A549 treated with RU486 at 1 μM for 4 hours (cell line): ENCODE results near the gene STAT4. TPM values are rescaled to one million over a fixed set of nuclear protein-coding genes. Genes with fewer than 3 reads are reported as not detected.

Experiments
- total RNA-seq: library from RNA; stranded (reverse); fragments of 200-300 nt; extraction: Qiagen RNA extraction; gene quantifications from 5 replicates; pipeline ENCODE4 v1.2.3, GENCODE V29; 2022; ENCODE audit warnings: low read depth

The STAT4 gene
- total RNA-seq = 3.4 to 4.9 TPM (median 4.3 TPM) in 5 replicates

GRCh38 chr2:191150600-191151330 is at the start of gene STAT4:
Gene STAT4, minus strand, starts transcription at chr2:191150994. Its CDS starts 2,791 bp downstream, at chr2:191148203.

GRCh38 chr2:191013932-191014652 is 136.7 kb downstream of the STAT4 start, which contains the start of gene STAT1:
Gene STAT1, minus strand, starts transcription at chr2:191014171. Its CDS starts 4,168 bp downstream, at chr2:191010003.

Other genes with a start within 250 kb of the STAT4 start
- gene STAT1, start 136.8 kb downstream of the STAT4 start, total RNA-seq = 54.1 to 67.8 TPM (median 65.1 TPM) in 5 replicates
- gene MYO1B, start 94.4 kb upstream of the STAT4 start, total RNA-seq = 56.1 to 89.4 TPM (median 67.4 TPM) in 5 replicates